Omental fat pad (tissue), 4 donors: Measurements from ENCODE around the gene RRM2. TPM values are rescaled to one million over a fixed set of nuclear protein-coding genes. Genes with fewer than 3 reads are reported as not detected.

Experiments
- ATAC-seq: fragments of 150-250 bp; one replicate; pipeline ENCODE4 v1.9.1; 2016; ENCODE audit warnings: mild to moderate bottlenecking, moderate library complexity; ENCODE audit not compliant: low FRiP score
- DNase-seq: peaks from one replicate; pipeline ENCODE4 v3.0.0-alpha.2; 2019; ENCODE audit warnings: low spot score
- CTCF ChIP-seq, 3 donors: fragments of 450-650 bp; IDR thresholded peaks; one replicate each; pipeline ENCODE4 v1.5.1; 2016 to 2017; ENCODE audit warnings: antibody characterized with exemption in 3 of 3, mild to moderate bottlenecking in 3 of 3, moderate library complexity in 2 of 3
- total RNA-seq, 4 donors: library from RNA; depleted of rRNA; stranded (reverse); fragments of >200 nt; gene quantifications; one replicate each; pipeline ENCODE4 v1.1.0, GENCODE V29; 2016

RRM2 gene
- total RNA-seq, 4 donors from 2014 or later = 0.46 to 9.8 (median 1.5) TPM

- no peak for DNase-seq
- no peak for TF ChIP-seq CTCF (IDR thresholded peaks at IDR 0.05)
- ATAC-seq = no peak
These were observed 13.8 kb downstream of the RRM2 start for GRCh38 chr2:10136101-10136934.

GRCh38 chr2:10137053-10137843 lies 14.7 kb downstream of the RRM2 start:
- DNase-seq (no peak), ATAC-seq (no peak)
- TF ChIP-seq CTCF (IDR thresholded peaks at IDR 0.05) = no peak

GRCh38 chr2:10139536-10139935 lies 17.0 kb downstream of the RRM2 start:
- ATAC-seq = no peak
- DNase-seq = no peak
- no peak for TF ChIP-seq CTCF (IDR thresholded peaks at IDR 0.05)

GRCh38 chr2:10140841-10141610 lies 18.5 kb downstream of the RRM2 start:
- no peak for TF ChIP-seq CTCF (IDR thresholded peaks at IDR 0.05)
- ATAC-seq = no peak
- no peak for DNase-seq

- TF ChIP-seq CTCF (IDR thresholded peaks at IDR 0.05) = no peak
- ATAC-seq (no peak), DNase-seq (no peak)
These were observed 19.4 kb downstream of the RRM2 start for GRCh38 chr2:10141736-10142639.

- ATAC-seq = no peak
These were observed 20.1 kb downstream of the RRM2 start for GRCh38 chr2:10142640-10142965.

More at GRCh38 chr2:10142640-10142965, 20.1 kb downstream of the RRM2 start:
- DNase-seq = no peak
- TF ChIP-seq CTCF (IDR thresholded peaks at IDR 0.05) = no peak
